ENCODE results near the gene ANKRD39. TPM values are rescaled to one million over a fixed set of nuclear protein-coding genes. Genes with fewer than 3 reads are reported as not detected.

ANKRD39 gene
- total and polyA plus RNA-seq, 2 of the 8 experiments (the other 6 are each of a cell fraction or from before 2014, with no cell fraction given) = 18.5 to 21.3 TPM

- no peak overlapping the region for H3K14ac ChIP-seq (ENCODE audit: insufficient read length)
- no peak overlapping the region for H3K4me3 ChIP-seq (ENCODE audit: extremely low read depth in 1 of 4, insufficient read depth in 2 of 4, low read depth in 3 of 4, low read length in 4 of 4)
- no peak overlapping the region for H2AFZ ChIP-seq (ENCODE audit: low read length)
- H4K5ac ChIP-seq (ENCODE audit: insufficient read length, low read depth, low read length) = no peak overlapping the region
- H4K8ac ChIP-seq (ENCODE audit: extremely low read depth, insufficient read depth, low read length) = no peak overlapping the region
- no peak overlapping the region for H3K4me2 ChIP-seq (ENCODE audit: insufficient read depth in 1 of 2, low read depth in 2 of 2, low read length in 2 of 2)
- H3K79me2 ChIP-seq (ENCODE audit: control insufficient read depth in 1 of 2, insufficient read depth in 2 of 2, low read length in 2 of 2) = peaks cover 0 to 4% of the 10 kb centered on the region in 2 experiments; a peak in 1 of 4 replicates
- no peak overlapping the region for H4K91ac ChIP-seq (replicated peaks; ENCODE audit: insufficient read length, low read length)
- no peaks in the 10 kb centered on the region for H4K20me1 ChIP-seq (replicated peaks in 1 of 2; ENCODE audit: control insufficient read depth in 1 of 2, insufficient read depth in 2 of 2, low read length in 2 of 2)
- H2BK120ac ChIP-seq (replicated peaks; ENCODE audit: low read depth, low read length) = no peak overlapping the region
- H3K27me3 ChIP-seq (replicated peaks in 1 of 4; ENCODE audit: control insufficient read depth in 3 of 4, extremely low read depth in 1 of 4, insufficient read depth in 3 of 4, low read length in 3 of 4) = peaks cover 0 to 3% (median 0%) of the 10 kb centered on the region in 4 experiments; a peak in 2 of 7 replicates
- no peak for DNase-seq (ENCODE audit: low read depth in 1 of 2, low spot score in 2 of 2)
- 91% methylated on average over 8 of the region's 8 CpGs; no CpG with 5 or more reads in 1 of the 2 experiments for WGBS, 2 experiments (ENCODE audit: extremely low coverage in 1 of 2, insufficient coverage in 1 of 2, insufficient read length in 1 of 2, insufficient replicate concordance in 2 of 2, low coverage in 1 of 2, low lambda C conversion rate in 2 of 2, missing lambda C conversion rate in 1 of 2)
- peaks cover 5% of the 10 kb centered on the region; the same call in 1 of the 2 replicates for H3K23me2 ChIP-seq (ENCODE audit: low read depth, low read length)
- CTCF ChIA-PET (ENCODE audit: partially characterized antibody) = interaction anchor here (0.6 to 8.1 kb wide), 15 partner anchors 9 to 239 kb away, joined by 3 to 48 read pairs (median 6); partner anchors contain the start of gene ANKRD39
- no peak overlapping the region; the same call in 1 of the 2 replicates for H3K18ac ChIP-seq (ENCODE audit: extremely low read depth, low read length)
- peak overlapping the region; percentile 82; the same call in 1 of the 2 replicates for H2BK15ac ChIP-seq (ENCODE audit: low read length)
- no peaks in the 10 kb centered on the region for H3K9me3 ChIP-seq (ENCODE audit: insufficient read depth in 2 of 2, low read depth in 1 of 2, low read length in 1 of 2)
- H2AK5ac ChIP-seq (ENCODE audit: low read depth, low read length) = no peak overlapping the region
- no peak overlapping the region for H3K27ac ChIP-seq (ENCODE audit: low read depth, low read length)
- no peak overlapping the region for H3K4ac ChIP-seq (replicated peaks; ENCODE audit: insufficient read length, low read depth, low read length)
- POLR2A ChIA-PET (ENCODE audit: partially characterized antibody) = interaction anchor here (0.9 to 4.7 kb wide), 14 partner anchors 9 to 73 kb away, joined by 3 to 25 read pairs (median 5); partner anchors contain the start of genes ANKRD23 and ANKRD39
- no peak overlapping the region for H3K9ac ChIP-seq (replicated peaks in 1 of 4; ENCODE audit: extremely low read depth in 1 of 4, low read depth in 3 of 4, low read length in 3 of 4)
- no peak overlapping the region for H2BK5ac ChIP-seq (ENCODE audit: low read depth, low read length)
- H2BK12ac ChIP-seq (ENCODE audit: low read depth, low read length) = peak overlapping the region; percentile 87; the same call in 1 of the 2 replicates
- no peak overlapping the region for H3K23ac ChIP-seq (ENCODE audit: insufficient read length)
- H3K4me1 ChIP-seq (replicated peaks in 1 of 4; ENCODE audit: control insufficient read depth in 3 of 4, insufficient read depth in 4 of 4, low read length in 3 of 4) = peaks cover 11 to 42% (median 28%) of the 10 kb centered on the region in 4 experiments
- H3K56ac ChIP-seq (replicated peaks; ENCODE audit: insufficient read length, low read depth, low read length) = no peak overlapping the region
- H3K36me3 ChIP-seq (ENCODE audit: control insufficient read depth in 2 of 4, insufficient read depth in 4 of 4, low read length in 3 of 4) = no peaks in the 10 kb centered on the region
- H2BK20ac ChIP-seq (ENCODE audit: low read length) = no peak overlapping the region
- no peaks in the 10 kb centered on the region for H3K79me1 ChIP-seq (ENCODE audit: low read depth, low read length)
- FAIRE-seq = no peak
Measured at GRCh38 chr2:96873651-96874096, 15.9 kb upstream of the ANKRD39 start.

All from H1 (cell line).